ENCODE measurements around the gene DENND11.

- TF ChIP-seq YBX1 (IDR thresholded peaks at IDR 0.05) (no peak), FOS (IDR thresholded peaks at IDR 0.05; ENCODE audit: borderline replicate concordance, extremely low read depth, insufficient read length) (no peak), CTCF (IDR thresholded peaks at IDR 0.05 in 2 of 3, conservative IDR thresholded peaks at IDR 0.05 in 1 of 3; ENCODE audit: control insufficient read depth in 2 of 3, extremely low read depth in 1 of 3, insufficient read depth in 1 of 3, low read depth in 3 of 3, low read length in 3 of 3) (no peak), SMAD5 (IDR thresholded peaks at IDR 0.05; ENCODE audit: low read depth) (no peak), REST (IDR thresholded peaks at IDR 0.05; ENCODE audit: low read depth, low read length) (no peak), EZH2 (IDR thresholded peaks at IDR 0.05; ENCODE audit: borderline replicate concordance, control insufficient read depth, low read depth, low read length) (no peak), CEBPB (IDR thresholded peaks at IDR 0.05; ENCODE audit: borderline replicate concordance in 1 of 2, low read depth in 2 of 2, low read length in 2 of 2) (no peak), PRDM15 (CRISPR knock-in tag; IDR thresholded peaks at IDR 0.05) (no peak), ATF7 (IDR thresholded peaks at IDR 0.05; ENCODE audit: low read depth) (no peak), CREM (IDR thresholded peaks at IDR 0.05; ENCODE audit: low read depth) (no peak)
Observed at GRCh38 chr7:141652691-141653090, 49.3 kb downstream of the DENND11 start.
